Measurements from ENCODE around the gene SIN3B.

The SIN3B gene

DNA sequence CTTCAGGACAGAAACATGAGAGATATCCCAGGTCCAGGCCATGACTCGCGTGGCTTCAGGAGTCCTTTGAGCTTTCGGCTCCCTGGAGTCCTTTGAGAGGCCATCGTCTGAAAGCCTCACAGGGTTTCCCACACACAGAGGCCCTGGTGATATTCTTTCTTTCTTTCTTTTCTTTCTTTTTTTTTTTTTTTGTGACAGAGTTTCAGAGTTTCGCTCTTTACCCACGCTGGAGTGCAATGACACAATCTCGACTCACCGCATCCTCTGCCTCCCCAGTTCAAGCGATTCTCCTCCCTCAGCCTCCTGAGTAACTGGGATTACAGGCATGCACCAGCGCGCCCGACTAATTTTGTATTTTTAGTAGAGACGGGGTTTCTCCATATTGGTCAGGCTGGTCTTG is 5.5 kb downstream of the SIN3B start:
- ChIA-PET CTCF (no interaction called here), POLR2A (no interaction called here)
- Histone ChIP-seq H3K9me3 (ENCODE audit: control insufficient read depth, insufficient read depth, low read depth, low read length) (no peaks in the 10 kb centered on the region), H3K36me3 (ENCODE audit: control insufficient read depth in 2 of 2, insufficient read depth in 1 of 2, low read length in 2 of 2) (peaks cover 21 to 85% of the 10 kb centered on the region in 2 experiments), H3K4me1 (ENCODE audit: control insufficient read depth, insufficient read depth, low read length) (no peaks in the 10 kb centered on the region), H3K4me3 (ENCODE audit: low read depth, low read length) (no peak overlapping the region), H3K27ac (ENCODE audit: extremely low read depth, low read depth, low read length) (no peak overlapping the region)
- TF ChIP-seq, protein P1, sequence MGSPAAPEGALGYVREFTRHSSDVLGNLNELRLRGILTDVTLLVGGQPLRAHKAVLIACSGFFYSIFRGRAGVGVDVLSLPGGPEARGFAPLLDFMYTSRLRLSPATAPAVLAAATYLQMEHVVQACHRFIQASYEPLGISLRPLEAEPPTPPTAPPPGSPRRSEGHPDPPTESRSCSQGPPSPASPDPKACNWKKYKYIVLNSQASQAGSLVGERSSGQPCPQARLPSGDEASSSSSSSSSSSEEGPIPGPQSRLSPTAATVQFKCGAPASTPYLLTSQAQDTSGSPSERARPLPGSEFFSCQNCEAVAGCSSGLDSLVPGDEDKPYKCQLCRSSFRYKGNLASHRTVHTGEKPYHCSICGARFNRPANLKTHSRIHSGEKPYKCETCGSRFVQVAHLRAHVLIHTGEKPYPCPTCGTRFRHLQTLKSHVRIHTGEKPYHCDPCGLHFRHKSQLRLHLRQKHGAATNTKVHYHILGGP (tag by site-specific recombination; IDR thresholded peaks at IDR 0.05): no peak
- TF ChIP-seq, protein P2, sequence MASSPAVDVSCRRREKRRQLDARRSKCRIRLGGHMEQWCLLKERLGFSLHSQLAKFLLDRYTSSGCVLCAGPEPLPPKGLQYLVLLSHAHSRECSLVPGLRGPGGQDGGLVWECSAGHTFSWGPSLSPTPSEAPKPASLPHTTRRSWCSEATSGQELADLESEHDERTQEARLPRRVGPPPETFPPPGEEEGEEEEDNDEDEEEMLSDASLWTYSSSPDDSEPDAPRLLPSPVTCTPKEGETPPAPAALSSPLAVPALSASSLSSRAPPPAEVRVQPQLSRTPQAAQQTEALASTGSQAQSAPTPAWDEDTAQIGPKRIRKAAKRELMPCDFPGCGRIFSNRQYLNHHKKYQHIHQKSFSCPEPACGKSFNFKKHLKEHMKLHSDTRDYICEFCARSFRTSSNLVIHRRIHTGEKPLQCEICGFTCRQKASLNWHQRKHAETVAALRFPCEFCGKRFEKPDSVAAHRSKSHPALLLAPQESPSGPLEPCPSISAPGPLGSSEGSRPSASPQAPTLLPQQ (tag by site-specific recombination; IDR thresholded peaks at IDR 0.05): no peak
- TF ChIP-seq ZNF121 (tag by site-specific recombination; IDR thresholded peaks at IDR 0.05) (no peak), ZNF560 (tag by site-specific recombination; IDR thresholded peaks at IDR 0.05; ENCODE audit: borderline replicate concordance) (no peak), ZNF654 (tag by site-specific recombination; IDR thresholded peaks at IDR 0.05; ENCODE audit: low read depth) (no peak), ZBTB20 (tag by site-specific recombination; IDR thresholded peaks at IDR 0.05) (no peak), SALL2 (tag by site-specific recombination; IDR thresholded peaks at IDR 0.05; ENCODE audit: borderline replicate concordance) (no peak), ZBTB48 (tag by site-specific recombination; IDR thresholded peaks at IDR 0.05) (no peak), ZNF585B (tag by site-specific recombination; IDR thresholded peaks at IDR 0.05) (no peak)
- TF ChIP-seq, protein P3, sequence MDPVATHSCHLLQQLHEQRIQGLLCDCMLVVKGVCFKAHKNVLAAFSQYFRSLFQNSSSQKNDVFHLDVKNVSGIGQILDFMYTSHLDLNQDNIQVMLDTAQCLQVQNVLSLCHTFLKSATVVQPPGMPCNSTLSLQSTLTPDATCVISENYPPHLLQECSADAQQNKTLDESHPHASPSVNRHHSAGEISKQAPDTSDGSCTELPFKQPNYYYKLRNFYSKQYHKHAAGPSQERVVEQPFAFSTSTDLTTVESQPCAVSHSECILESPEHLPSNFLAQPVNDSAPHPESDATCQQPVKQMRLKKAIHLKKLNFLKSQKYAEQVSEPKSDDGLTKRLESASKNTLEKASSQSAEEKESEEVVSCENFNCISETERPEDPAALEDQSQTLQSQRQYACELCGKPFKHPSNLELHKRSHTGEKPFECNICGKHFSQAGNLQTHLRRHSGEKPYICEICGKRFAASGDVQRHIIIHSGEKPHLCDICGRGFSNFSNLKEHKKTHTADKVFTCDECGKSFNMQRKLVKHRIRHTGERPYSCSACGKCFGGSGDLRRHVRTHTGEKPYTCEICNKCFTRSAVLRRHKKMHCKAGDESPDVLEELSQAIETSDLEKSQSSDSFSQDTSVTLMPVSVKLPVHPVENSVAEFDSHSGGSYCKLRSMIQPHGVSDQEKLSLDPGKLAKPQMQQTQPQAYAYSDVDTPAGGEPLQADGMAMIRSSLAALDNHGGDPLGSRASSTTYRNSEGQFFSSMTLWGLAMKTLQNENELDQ (tag by site-specific recombination; IDR thresholded peaks at IDR 0.05; ENCODE audit: low read depth): no peak
- TF ChIP-seq, protein P4, sequence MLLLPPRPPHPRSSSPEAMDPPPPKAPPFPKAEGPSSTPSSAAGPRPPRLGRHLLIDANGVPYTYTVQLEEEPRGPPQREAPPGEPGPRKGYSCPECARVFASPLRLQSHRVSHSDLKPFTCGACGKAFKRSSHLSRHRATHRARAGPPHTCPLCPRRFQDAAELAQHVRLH (tag by site-specific recombination; IDR thresholded peaks at IDR 0.05): no peak

DNA sequence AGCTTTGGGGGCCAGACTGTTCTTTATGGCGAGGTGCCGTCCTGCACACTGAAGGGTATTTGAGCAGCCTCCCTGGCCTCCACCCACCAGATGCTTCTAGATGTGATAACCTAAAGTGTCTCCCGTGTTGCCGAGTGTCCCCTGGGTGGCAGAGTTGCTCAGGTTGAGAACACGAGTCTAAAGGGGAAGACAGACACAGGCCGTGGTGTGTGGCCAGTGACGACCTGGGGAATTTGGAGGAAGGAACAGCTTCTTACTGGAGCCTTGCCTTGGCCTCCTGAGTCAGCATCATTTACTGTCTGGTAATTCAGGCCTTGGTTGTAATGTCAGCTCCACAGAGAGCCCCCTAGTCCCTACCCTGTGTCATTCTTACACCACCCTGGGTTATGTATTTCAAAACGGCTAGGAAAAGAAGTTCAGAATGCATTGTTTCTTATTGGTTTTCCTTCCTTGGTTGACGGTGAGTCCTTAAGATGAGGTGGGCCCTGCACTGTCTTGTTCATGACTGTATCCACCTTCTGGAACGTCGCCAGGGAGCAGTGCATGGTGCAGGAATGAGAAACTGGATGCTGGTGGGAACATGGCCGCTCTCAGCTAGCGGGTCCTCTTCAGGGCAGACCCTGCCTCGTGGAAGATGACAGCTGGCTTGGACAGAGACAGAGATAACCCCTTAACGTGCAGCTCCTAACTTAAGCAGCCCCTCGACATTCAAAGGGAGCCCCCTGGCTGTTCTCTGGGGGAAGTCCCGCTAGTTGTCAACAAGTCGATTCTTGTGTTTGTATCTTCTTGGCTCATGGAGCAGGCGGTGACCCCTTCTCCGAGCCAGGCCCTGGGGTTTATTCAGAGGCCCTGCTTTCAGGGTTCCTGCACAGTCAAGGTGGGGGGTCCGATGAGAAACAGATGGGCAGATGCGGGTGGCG is 7.2 kb downstream of the SIN3B start:
- TF ChIP-seq, protein P5, sequence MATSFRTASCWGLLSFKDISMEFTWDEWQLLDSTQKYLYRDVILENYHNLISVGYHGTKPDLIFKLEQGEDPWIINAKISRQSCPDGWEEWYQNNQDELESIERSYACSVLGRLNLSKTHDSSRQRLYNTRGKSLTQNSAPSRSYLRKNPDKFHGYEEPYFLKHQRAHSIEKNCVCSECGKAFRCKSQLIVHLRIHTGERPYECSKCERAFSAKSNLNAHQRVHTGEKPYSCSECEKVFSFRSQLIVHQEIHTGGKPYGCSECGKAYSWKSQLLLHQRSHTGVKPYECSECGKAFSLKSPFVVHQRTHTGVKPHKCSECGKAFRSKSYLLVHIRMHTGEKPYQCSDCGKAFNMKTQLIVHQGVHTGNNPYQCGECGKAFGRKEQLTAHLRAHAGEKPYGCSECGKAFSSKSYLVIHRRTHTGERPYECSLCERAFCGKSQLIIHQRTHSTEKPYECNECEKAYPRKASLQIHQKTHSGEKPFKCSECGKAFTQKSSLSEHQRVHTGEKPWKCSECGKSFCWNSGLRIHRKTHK (tag by site-specific recombination; IDR thresholded peaks at IDR 0.05): no peak
- no peak for TF ChIP-seq ZNF391 (tag by site-specific recombination; IDR thresholded peaks at IDR 0.05; ENCODE audit: borderline replicate concordance, low read depth)
- TF ChIP-seq ZNF514 (tag by site-specific recombination; IDR thresholded peaks at IDR 0.05): no peak
- no peak for TF ChIP-seq ZNF600 (tag by site-specific recombination; IDR thresholded peaks at IDR 0.05)
- no peak for TF ChIP-seq ZEB2 (tag by site-specific recombination; IDR thresholded peaks at IDR 0.05)
- no peak for TF ChIP-seq KLF10 (tag by site-specific recombination; IDR thresholded peaks at IDR 0.05)
- TF ChIP-seq ZNF501 (tag by site-specific recombination; IDR thresholded peaks at IDR 0.05): no peak
- no peak for TF ChIP-seq SP2 (tag by site-specific recombination; IDR thresholded peaks at IDR 0.05)
- no peak for TF ChIP-seq ZNF248 (tag by site-specific recombination; IDR thresholded peaks at IDR 0.05)
- TF ChIP-seq, protein P6, sequence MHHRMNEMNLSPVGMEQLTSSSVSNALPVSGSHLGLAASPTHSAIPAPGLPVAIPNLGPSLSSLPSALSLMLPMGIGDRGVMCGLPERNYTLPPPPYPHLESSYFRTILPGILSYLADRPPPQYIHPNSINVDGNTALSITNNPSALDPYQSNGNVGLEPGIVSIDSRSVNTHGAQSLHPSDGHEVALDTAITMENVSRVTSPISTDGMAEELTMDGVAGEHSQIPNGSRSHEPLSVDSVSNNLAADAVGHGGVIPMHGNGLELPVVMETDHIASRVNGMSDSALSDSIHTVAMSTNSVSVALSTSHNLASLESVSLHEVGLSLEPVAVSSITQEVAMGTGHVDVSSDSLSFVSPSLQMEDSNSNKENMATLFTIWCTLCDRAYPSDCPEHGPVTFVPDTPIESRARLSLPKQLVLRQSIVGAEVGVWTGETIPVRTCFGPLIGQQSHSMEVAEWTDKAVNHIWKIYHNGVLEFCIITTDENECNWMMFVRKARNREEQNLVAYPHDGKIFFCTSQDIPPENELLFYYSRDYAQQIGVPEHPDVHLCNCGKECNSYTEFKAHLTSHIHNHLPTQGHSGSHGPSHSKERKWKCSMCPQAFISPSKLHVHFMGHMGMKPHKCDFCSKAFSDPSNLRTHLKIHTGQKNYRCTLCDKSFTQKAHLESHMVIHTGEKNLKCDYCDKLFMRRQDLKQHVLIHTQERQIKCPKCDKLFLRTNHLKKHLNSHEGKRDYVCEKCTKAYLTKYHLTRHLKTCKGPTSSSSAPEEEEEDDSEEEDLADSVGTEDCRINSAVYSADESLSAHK (tag by site-specific recombination; IDR thresholded peaks at IDR 0.05): no peak
- TF ChIP-seq ZFP41 (tag by site-specific recombination; IDR thresholded peaks at IDR 0.05; ENCODE audit: borderline replicate concordance): no peak
- no peak for TF ChIP-seq ZNF292 (tag by site-specific recombination; IDR thresholded peaks at IDR 0.05; ENCODE audit: borderline replicate concordance, low read depth)
- no peak for TF ChIP-seq ZXDB (tag by site-specific recombination; IDR thresholded peaks at IDR 0.05)
- peaks cover 17 to 93% of the 10 kb centered on the region in 2 experiments for H3K36me3 ChIP-seq (ENCODE audit: control insufficient read depth in 2 of 2, insufficient read depth in 1 of 2, low read length in 2 of 2)
- no peaks in the 10 kb centered on the region for H3K4me1 ChIP-seq (ENCODE audit: control insufficient read depth, insufficient read depth, low read length)

More for the DNA sequence above, 7.2 kb downstream of the SIN3B start:
- CTCF ChIA-PET: interaction anchor here (1.2 to 1.3 kb wide), 2 partner anchors 57 to 121 kb away, joined by 3 to 4 read pairs; no protein-coding TSS in a partner anchor
- Histone ChIP-seq H3K9me3 (ENCODE audit: control insufficient read depth, insufficient read depth, low read depth, low read length) (no peaks in the 10 kb centered on the region), H3K27ac (ENCODE audit: extremely low read depth, low read depth, low read length) (no peak overlapping the region), H3K4me3 (ENCODE audit: low read depth, low read length) (no peak overlapping the region)
- POLR2A ChIA-PET: interaction anchor here (0.5 to 1.0 kb wide), 2 partner anchors 11 to 525 kb away, joined by 3 to 4 read pairs; no protein-coding TSS in a partner anchor
